GM12872 (cell line): ENCODE data around the gene SPTB.
A peak's percentile ranks its signal among the peaks of the same experiment; 100 is the strongest.

ENCODE experiments used
- CTCF ChIP-seq: IDR thresholded peaks from 3 replicates; pipeline ENCODE4 v1.5.1; 2011; ENCODE audit warnings: low read depth, mild to moderate bottlenecking, low read length, moderate library complexity; ENCODE audit not compliant: insufficient read depth

SPTB gene

GRCh38 chr14:64910847-64911495, 31.3 kb upstream of the SPTB start:
- peak; percentile 32; the same call in 1 of the 3 replicates for TF ChIP-seq CTCF

GRCh38 chr14:64906022-64906421, 26.3 kb upstream of the SPTB start:
- TF ChIP-seq CTCF: no peak

- TF ChIP-seq CTCF: no peak
Measured at GRCh38 chr14:64899958-64900357, 20.3 kb upstream of the SPTB start.

- TF ChIP-seq CTCF: peak; percentile 52; the same call in 2 of the 3 replicates
Measured at GRCh38 chr14:64891839-64892375, 12.2 kb upstream of the SPTB start.

- no peak for TF ChIP-seq CTCF
Measured at GRCh38 chr14:64891173-64891838, 11.6 kb upstream of the SPTB start.

GRCh38 chr14:64889352-64889751, 9.6 kb upstream of the SPTB start:
- TF ChIP-seq CTCF: no peak

GRCh38 chr14:64885559-64885958, 5.9 kb upstream of the SPTB start:
- no peak for TF ChIP-seq CTCF
